NAMALWA (cell line): ENCODE results near the gene RXFP1.
A peak's percentile ranks its signal among the peaks of the same experiment; 100 is the strongest.
"Not testable (repeated sequence)": the region's sequence is repeated elsewhere in the genome, so short reads cannot be mapped to it uniquely, and the experiment has no call there.

ENCODE experiments used
- DNase-seq: peaks from one replicate; pipeline ENCODE4 v3.0.0-alpha.2; 2015; ENCODE audit warnings: low spot score

The RXFP1 gene

DNA sequence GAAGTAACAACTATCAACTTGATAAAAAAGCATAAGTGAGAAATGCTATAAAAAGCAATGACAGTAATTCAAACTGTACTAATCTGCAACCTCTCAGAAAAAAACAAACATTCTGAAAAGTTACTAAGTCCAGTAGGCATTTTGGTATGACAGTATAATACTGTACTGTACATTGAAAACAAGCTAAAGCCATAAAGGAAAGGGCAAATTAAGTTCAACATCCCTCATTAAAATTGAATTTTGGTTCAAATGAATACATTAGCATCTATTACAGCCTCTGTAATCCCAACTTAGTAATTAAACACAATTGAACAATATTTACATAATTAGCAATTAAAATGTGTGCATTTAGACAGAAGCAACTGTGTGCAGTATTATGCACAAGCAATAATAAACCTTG lies 96.3 kb downstream of the RXFP1 start:
- DNase-seq = no peak

DNA sequence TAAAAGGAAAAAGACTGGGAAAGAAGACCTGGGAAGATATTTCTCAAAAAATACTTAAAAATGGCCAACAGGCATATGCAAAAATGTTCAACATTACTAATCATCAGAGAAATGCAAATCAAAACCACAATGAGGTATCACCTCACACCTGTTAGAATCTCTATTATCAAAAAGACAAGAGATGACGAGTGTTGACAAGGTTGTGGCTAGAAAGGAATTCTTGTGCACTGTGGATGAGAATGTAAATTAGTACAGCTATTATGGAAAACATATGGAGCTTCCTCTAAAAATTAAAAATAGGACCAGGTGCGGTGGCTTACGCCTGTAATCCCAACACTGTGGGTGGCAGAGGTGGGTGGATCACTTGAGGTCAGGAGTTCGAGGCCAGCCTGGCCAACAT lies 100.0 kb downstream of the RXFP1 start:
- DNase-seq = no peak

DNA sequence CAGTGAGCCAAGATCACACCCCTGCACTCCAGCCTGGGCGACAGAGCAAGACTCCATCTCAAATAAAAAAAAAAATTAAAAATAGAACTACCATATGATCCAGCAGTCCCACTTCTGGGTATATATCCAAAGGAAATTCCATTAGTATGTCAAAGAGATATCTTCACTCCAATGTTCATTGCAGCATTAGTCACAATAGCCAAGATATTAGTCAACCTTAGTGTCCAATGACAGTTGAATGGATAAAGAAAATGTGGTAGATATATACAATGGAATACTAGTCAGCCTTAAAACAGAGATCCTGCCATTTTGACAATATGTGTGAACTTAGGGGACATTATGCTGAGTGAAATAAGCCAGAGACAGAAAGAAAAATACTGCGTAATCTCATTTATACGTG lies 100.6 kb downstream of the RXFP1 start:
- DNase-seq = no peak

DNA sequence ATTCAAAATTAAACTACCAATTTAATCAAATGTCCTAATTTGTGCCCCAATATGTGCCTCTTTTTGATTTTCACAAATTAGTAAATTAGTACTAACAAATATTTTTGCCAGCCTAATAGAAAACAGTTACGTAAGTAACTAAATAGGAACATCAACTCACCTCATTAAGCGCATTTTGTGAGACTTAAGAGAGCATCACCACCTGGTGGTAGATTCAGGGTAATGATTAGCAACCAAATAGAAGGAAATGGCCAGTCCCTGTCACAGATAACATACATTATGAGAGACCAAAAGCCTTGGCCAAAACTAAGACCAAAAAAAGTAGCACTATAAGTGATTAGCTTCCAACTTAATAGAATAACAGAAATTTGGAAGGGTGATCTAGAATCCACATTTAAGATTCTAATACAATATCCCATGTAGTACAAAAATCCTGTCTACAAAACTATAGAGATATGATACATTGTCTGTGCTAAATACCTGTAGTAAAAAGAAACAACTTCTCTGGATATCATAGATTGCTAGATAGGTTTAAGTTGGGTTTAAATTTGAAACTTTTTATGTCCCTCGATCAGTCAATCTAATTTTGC lies 103.3 kb downstream of the RXFP1 start:
- DNase-seq = peak; percentile 80

DNA sequence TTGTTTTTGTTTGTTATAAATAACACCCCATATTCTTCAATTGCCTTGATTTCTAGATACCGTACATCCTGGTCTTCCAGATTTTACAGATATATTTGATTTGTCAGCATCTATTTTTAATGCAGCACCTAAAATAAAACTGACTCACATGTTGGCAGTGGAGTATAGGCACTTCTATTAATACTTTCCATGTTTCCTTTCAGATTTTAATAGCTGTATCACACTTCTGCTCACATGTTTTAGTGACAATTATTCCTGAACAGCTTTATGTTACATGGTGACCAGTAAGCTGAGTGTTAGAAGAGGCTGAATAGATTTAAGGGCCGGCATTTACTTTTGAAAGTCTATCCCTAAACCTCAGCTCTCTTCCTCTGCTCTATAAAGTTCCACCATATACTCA lies 103.9 kb downstream of the RXFP1 start:
- DNase-seq = no peak

DNA sequence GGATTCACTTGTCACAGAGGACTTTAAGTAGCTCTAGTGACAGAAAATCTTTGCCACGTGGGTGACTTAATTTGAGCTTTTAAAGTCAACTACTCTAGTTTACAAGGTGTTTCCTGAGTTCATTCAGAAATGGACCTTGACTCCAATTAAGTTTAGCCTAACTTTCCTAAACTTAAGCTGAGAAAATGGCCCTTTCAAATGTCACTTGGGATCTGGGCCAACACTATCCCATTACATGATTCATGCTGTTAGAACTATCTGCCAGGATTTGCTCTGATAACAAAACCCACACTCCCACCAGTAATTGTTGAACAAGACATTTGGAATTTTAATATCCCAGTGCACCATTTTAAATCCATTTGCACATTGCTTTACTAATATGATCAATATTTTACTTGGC lies 109.2 kb downstream of the RXFP1 start:
- no peak for DNase-seq

DNA sequence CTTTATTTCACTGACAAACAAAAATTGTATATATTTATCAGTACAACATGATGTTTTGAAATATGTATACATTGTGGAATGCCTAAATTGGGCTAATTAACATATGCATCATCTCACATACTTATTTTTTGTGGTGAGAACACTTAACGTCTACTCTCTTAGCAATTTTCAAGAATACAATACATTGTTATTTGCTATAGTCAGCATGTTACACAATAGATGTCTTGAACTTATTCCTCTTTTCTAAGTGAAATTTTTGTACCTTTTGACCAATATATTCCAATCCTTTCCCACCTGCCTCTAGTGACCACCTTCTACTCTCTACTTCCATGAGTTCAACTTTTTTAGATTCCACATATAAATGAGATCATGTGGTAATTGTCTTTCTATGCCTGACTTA lies 114.9 kb downstream of the RXFP1 start:
- DNase-seq = no peak

DNA sequence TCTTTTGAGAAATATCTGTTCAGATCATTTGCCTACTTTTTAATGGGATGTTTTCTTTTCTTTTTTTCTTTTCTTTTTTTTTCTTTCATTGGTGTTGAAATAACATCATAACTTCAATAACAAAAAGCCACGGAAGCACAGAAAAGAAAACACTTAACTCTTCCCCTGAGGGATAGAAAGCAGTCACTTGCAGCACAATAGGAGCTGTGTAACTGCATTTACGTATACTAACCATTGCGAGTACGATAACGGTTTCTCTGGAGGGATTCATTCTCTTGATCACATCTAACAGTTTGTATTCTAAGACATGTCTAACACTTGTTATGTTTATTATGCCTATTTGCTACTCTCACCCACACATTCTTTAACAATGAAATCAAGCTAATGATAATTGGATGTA lies 122.7 kb downstream of the RXFP1 start:
- DNase-seq = no peak

DNA sequence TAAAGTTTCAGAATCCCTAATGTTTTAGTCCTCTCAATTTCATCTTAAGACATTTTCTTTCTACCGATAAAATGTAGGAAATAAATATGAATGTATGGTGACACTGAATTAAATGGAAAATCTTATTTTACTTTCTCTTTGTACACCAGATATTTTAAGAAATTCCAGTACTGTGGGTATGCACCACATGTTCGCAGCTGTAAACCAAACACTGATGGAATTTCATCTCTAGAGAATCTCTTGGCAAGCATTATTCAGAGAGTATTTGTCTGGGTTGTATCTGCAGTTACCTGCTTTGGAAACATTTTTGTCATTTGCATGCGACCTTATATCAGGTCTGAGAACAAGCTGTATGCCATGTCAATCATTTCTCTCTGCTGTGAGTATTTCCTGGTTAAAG lies 123.1 kb downstream of the RXFP1 start:
- no peak for DNase-seq

DNA sequence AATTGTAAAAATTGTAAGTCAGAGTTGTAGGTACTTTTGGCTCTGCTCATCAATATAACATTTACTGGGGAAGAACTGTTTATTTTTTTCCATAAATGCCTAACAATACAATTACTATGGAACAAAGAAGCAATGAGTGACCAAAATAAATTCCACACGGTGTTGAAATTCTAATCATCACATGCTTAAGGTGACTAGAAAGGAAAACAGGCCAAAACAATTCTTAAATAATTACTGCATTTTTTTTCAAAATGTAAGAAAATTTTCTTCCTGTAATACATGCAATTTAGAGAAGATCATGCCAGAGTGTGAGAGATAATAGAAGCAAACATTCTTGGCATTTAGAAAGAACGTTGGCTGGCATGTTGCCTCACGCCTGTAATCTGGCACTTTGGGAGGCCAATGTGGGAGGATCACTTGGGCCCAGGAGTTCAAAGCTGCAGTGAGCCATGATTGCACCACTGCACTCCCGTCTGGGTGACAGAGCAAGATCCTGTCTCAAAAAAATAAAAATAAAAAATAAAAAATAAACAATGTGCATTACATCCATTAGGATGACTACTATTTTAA lies 127.5 kb downstream of the RXFP1 start:
- no peak for DNase-seq

DNA sequence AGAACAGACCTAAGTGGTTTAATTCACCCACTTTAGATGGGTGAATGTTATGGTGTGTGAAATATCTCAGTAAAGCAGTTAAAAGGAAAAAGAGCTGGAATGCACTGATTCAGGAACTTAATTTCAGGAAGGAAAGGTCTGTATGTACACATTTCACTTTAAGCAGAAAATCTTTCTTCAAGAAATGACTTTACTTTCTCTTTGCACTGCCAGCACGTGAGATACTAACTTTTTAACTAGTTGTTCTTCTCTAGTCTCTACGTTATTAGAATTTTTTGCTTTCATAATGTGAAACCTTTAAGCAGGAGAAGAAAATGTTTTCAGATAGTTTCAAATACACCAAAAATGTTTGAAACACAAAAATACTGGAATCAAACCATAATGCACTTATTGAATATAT lies 131.2 kb downstream of the RXFP1 start:
- DNase-seq = no peak

DNA sequence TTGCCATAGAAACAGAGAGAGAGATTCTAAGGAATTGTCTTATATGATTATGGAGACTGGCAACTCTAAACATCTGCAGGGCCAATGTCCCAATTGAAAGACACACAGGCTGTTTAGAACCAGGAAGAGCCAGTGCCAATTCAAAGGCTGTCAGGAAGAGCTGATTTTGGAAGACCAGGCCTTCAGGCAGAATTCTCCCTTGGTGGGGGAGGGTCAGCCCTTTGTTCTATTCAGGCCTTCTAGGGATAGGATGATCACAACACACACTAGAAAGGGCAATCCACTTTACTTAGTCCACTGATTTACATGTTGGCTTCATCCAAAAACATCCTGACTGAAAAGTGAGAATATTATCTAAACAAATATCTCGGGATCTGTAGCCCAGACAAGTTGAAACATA lies 134.8 kb downstream of the RXFP1 start:
- no peak for DNase-seq

DNA sequence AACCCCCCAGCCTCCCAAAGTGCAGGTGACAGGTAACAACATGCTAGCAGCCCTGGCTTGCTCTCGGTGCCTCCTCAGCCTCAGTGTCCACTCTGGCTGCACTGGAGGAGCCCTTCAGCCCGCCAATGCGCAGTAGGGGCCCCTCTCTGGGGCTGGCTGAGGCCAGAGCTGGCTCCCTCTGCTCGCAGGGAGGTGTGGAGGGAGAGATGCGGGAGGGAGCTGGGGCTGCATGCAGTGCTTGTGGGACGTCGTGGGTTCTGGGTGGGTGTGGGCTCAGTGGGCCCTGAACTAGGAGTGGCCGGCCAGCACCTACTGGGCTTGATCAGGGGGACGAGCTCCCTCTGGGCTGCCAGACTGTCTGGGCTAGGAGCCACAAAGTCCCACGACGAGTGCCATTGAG lies 135.6 kb downstream of the RXFP1 start:
- no peak for DNase-seq

DNA sequence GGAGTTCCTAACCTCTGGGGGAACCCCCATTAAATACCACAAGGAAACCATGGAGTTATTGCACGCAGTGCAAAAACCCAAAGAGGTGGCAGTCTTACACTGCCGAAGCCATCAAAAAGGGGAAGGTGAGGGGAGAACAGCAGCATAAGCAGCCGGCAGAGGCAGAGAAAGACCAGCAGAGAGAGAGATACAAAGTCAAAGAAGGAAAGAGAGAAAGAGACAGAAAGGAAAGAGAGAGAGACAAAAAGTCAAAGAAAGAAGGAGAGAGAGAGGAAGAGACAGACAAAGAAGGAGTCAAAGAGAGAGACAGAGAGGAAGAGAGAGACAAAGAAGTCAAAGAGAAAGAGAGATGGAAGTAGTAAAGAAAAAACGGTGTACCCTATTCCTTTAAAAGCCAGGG lies 141.6 kb downstream of the RXFP1 start:
- not testable (repeated sequence) for DNase-seq

DNA sequence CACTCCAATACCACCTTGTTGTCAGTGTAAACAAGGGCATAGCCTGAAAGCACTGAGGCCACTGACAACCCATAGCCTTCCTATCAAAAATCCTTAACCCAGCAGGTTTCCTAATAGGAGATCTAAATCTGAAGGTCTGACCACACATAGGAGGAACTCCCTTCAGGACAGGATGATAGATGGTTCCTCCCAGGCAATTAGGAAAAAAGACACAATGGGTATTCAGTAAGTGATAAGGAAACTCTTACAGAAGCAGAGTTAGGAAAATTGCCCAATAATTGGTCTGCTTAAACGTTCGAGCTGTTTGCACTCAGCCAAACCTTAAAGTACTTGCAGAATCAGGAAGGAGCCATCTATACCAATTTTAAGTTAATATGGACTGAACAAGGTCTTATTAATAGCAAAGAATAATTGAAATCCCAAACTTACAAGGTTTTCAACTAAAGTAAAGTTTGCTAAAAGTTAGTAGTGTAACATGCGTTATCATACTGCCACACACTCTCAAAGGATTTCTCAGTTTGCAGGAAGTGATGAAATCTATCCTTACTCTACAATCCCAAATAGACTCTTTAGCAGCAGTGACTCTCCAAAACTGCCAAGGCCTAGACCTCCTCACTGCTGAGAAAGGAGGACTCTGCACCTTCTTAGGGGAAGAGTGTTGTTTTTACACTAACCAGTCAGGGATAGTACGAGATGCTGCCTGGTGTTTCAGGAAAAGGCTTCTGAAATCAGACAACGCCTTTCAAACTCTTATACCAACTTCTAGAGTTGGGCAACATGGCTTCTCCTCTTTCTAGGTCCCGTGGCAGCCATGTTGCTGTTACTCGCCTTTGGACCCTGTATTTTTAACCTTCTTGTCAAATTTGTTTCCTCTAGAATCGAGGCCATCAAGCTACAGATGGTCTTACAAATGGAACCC lies 142.3 kb downstream of the RXFP1 start:
- not testable (repeated sequence) for DNase-seq

DNA sequence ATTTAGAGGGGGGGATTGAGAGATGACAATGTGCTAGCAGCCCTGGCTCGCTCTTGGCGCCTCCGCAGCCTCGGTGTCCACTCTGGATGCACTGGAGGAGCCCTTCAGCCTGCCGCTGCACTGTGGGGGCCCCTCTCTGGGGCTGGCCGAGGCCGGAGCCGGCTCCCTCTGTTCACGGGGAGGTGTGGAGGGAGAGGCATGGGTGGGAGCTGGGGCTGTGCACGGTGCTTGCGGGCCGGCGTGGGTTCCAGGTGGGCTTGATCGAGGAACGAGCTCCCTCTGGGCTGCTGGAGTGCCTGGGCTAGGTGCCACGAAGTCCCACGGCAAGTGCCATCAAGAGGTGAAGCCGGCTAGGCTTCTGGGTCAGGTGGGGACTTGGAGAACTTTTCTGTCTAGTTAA lies 143.1 kb downstream of the RXFP1 start:
- no peak for DNase-seq

DNA sequence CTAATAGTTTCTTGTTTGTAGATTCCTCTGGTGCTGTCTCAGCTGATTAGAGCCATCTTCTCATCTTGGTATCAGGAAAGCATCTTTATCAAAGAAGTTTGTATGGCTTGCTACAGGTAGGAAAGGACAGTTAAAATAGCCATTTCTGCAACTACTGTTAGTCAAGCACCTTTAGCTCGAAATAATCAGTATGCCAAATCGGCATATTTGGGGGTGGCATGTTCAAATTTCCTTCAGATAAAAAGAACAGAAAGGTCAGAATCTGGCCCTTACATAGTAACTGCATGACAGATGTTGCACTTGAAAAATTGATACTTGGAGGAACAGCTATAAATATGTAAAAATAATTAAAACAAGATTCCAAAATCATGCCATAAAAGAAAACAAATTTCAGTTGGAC lies 145.2 kb downstream of the RXFP1 start:
- DNase-seq = no peak

DNA sequence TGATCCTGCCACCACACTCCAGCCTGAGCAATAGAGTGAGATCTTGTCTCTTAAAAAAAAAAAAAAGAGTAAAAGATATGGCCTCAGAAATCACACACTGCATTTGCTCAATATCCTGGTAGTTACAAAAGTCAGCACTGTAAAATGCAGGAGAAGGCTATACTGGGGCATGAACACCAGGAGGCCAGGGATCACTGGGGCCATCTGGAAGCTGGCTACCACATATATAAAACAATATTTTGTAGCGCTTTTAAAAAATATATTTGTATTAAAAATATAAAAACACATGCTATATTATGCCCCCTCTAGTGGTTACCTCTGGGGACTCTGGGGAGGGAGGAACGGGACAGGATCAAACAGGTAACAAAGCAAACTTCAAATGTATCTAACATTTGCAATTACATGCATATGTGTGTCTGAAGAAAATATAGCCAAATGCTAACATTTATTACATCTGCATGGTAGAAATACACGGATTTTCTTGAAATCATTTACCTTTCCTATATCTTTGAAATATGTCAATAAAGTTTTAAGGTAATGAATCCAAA lies 146.0 kb downstream of the RXFP1 start:
- peak; percentile 62 for DNase-seq

DNA sequence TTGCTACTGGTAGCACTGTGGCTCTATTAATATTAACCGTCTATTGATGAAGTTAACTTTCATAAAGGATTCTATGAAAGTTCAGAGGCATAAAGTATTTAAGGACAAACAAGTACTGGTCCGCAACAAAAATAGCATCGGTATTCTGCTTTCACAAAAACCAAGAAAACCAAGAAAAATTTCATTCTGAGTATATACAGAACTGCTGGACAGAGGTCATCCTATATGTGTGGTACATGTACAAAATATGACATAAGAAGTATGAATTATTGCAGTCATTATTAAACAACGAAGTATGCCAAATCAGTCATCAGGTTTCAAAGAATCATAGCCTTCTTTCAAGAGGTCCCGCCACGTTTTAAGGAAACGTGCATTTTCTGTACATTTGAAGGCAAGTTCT lies 147.6 kb downstream of the RXFP1 start:
- DNase-seq = no peak

DNA sequence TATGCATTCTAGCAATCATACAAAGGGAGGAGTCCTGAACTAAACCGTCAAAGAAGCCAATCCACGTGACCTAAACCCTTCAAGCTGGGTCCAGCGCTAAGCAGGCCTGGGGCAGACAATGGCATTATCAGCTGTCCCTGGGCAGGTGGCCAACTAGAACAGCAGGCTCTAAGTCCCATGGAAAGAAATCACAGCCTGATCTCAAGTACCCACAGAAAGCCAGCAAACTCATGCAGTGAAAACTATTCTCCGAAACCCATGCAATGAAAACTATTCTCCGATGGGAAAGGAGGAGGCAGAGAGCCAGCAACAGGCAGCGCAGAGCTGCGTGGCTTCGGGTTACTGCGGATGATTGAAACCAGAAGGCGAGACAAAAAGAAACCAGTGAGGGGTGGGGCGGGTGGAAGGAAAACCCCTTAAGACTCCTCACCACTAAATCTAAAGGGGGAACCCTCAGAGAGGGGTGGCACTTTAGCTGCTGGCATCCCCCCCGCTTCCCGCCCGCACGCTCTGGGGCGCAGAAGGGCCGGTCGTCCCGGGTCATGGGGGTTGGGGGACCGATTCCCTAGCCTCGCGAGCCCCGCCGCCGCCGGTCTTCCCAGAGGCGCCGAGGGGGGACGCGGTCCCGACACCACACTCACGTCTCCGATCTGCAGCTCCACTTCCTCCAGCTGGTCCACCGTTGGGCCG lies 149.4 kb downstream of the RXFP1 start:
- DNase-seq = peak; percentile 72

DNA sequence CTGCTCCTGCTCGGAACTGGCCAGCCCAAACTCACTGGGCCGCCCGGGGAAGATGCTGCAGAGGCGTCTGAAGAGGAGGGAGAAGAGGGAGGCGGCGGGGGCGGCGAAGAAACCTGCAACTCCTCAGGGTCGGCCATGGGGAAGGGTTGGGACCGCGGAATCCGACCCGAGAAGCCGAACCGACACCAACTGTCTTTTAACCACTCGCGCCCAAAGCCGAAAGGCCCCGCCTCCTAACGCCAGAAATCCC lies 149.9 kb downstream of the RXFP1 start, which contains the start of gene C4orf46:
C4orf46 (minus strand) TSS at position 223 of the 250 bp plus-strand sequence; CDS start at position 137, 86 bp downstream.
- DNase-seq = no peak

DNA sequence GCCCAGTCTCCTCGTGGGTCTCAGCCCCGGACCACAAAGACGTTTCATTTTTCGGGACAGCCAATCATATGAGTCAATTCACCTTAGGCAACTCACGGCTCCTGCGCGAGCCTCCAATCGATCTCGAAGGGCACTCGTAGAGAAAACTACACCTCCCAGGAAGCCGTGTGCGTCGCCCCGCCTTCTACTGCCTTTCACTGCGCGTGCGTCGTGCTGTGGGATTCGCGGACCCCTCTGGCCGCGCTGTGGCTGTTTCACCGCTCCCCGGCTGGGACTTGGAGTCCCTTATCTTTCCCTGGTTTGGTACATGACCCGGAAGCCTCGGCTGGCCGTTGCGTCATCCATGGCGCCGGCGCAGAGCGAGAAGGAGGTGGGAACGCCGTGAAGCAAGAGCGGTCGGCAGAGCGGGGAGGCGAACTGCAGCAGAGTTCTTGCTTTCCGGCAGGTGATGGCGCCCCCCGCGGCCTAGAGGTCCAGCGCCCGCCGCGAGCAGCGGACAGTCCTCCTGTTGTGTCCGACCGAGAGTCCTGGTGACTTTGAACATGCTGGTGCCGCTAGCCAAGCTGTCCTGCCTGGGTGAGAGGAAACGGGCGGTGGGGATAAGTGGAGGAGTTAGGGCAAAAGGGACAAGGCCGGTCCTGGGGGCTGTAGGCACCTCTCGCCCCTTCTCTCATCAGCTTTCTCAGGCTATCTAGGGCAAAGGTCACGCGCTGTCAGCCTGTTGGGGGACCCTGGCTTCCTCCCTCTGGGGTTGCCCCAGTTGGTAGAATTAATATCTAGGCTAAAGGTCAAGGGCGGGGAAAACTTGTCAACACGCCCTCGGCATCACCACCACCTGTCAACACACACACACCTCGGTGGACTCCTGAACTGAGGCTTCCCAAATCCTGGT lies 150.5 kb downstream of the RXFP1 start, which contains the start of gene ETFDH:
ETFDH (plus strand) TSS at position 382 of the 892 bp plus-strand sequence; CDS start at position 543, 161 bp downstream.
- peak; percentile 100 for DNase-seq
